ENCODE data around the gene MAN2C1.

GRCh38 chr15:75342221-75342620 lies 26.2 kb downstream of the MAN2C1 start:
- TF ChIP-seq POLR2A (IDR thresholded peaks at IDR 0.05) (no peak), CTCF (IDR thresholded peaks at IDR 0.05) (no peak)
